HG03571 (cell line): ENCODE measurements around the gene ADK.

Experiments used
- ATAC-seq: cut with Tn5 transposase; IDR thresholded peaks from one replicate; pipeline ENCODE4 v1.9.1; 2021; ENCODE audit not compliant: unreplicated experiment

ADK gene

DNA sequence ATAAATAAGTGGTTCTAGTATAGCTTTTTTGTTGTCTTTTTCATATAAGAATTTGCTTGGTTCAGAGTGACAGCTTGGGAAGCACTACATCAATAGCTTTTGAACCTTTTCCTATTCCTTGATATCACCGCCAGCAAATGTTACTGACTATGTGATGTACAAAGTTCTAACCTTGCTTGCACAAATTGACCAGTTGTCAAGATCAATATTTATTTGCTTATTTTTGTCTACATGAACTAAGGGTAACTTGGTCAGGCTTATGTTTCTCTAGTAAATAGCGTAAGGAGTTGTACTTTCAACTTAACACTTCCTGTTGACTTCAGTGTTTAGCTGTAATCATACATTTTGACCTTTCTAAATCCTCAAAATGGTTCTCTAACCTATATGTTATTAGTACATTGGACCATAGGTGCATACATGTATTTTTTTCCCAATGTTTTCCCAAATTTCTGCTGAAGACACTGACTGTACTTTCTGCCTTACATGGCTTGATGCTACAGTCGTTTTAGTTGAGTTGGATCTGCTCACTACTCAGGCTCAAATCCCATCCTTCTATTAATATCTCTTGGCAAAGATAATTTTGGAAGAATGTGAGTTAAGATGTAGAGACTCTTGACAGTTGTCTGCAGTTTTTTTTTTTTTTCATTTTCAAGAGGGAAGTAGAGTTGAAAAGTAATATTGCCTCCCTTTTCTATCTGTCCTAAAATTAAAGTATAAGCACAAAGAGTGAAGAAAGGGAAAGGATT is 436.3 kb downstream of the ADK start:
- ATAC-seq = no peak

DNA sequence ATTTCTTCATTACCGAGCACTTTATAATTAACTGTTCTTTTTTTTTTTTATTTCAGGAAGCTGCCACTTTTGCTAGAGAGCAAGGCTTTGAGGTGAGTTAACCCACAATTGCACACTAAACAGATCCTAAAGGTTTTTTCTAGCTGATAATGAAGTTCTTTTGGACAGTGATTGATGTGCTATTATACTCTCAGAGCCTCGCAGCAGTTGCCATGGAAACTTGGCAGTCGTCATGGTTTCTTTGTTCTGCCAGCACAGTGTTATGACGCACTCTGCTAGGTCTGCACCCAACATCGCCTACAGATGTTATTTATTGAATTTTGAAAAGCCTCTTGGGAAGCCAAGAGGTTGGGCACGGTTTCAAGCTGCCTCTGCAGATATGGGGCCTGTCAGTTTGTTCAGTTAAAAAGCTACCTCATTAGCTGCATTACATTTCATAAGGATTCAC is 438.2 kb downstream of the ADK start:
- ATAC-seq = no peak

DNA sequence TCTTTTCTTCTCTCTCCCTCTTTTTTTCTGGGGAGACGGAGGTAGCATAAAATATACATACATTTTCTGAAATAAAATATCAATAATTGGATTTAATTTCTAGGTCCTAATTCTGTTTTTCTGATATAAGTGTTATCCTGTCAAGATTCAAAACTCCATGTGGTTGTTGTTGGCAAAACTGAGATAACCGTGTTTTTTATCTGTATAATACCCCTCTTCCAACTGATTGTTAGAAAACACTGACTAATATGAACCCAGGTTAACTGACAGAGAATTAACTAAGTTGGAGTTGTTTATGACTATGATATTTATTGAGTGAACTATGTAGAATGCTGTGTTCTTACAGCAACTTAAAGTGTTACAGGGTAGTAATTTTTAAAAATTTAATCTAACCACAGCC is 438.8 kb downstream of the ADK start:
- no peak for ATAC-seq

DNA sequence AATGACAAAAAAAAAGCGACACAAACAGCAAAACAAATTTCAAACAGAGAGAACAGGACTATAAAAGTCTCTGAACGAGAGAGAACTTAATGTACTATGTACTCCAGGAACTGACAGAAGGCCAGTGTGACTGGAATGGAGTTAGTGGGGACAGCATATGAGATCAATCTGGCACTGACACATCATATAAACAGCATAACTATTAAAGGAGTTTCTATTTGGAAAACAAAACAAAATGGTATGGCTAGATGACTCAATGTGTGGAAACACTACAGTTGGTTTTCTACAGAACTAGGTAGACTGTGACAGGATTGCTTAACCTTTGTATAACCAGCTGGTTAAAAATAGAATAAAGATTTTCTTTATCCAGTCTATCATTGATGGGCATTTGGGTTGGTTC is 442.4 kb downstream of the ADK start:
- ATAC-seq = no peak

DNA sequence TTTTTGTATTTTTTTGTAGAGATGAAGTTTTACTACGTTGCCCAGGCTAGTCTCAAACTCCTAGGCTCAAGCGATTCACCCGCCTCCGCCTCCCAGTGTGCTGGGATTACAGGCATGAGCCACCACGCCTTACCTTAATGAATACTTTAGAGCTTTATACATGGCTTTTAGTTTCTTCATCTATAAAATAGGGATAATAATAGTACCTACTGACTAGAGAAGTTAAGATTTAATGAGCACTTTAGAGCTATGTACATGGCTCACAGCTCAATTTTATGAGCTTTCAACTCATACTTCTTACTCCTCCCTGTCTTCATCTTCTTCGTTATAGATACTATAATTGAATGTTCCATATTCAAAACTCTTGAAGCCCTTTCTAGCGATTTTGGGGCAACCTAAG is 445.7 kb downstream of the ADK start:
- ATAC-seq = no peak

DNA sequence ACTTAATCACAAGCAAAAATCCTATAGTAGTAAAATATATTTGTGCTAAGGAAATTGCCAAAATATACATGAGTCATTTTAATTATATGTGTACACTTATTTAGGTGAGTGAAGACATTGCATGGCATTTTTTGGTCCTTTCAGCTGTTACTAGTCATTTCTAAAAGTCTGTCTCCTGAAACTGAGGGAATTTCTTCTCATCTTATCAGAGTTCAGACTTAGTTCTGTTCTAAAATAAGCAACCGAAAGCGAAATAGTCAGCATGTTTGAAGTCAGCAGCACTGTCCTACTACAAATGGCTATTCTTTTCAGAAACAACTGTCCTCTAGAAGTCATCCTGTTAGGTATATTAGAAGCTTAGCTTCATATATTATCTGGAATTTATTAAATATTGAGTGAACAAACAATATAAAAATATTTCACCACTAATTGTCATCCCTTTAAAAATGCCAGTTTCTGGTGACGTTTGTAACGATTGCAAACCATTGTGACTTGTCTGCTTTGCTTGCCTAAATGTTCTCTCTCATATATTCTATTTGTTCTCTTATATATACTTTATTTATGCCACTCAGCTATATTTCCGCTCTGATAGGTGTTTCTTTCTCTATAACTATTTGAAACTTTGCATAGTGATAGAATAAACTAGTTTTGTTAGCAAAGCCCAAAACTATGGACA is 448.0 kb downstream of the ADK start:
- no peak for ATAC-seq

DNA sequence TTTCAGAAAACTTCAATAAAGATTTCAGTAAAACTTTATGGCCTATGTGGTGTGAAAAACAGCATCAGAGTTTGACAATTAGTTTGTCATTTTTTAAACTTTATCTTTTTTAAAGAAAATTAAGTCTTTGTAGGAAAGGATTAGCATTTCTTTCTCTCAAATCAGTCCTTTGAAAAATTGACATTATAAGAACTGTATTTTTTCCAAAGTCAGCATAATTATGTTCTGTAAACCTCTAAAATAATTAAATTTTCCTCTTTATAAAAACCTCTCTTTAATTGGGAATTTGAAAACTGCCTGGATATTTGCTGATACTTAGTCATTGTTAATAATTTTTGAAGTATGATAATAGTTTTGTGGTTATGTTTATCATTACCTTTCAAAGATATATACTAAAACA is 448.7 kb downstream of the ADK start:
- no peak for ATAC-seq

DNA sequence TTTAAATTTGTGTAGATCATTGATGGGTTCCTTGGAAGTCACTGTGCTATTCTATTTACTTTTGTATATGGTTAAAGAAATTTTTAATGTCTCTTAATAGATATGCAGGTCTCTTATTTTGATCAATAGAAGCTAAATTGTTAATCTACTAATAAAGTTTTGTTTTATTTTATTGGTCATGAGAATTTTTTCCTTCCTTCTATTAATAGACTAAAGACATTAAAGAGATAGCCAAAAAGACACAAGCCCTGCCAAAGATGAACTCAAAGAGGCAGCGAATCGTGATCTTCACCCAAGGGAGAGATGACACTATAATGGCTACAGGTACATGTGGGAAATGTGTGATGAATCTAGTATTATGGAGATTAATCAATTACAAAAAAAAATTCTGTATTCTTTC is 449.1 kb downstream of the ADK start:
- no peak for ATAC-seq

DNA sequence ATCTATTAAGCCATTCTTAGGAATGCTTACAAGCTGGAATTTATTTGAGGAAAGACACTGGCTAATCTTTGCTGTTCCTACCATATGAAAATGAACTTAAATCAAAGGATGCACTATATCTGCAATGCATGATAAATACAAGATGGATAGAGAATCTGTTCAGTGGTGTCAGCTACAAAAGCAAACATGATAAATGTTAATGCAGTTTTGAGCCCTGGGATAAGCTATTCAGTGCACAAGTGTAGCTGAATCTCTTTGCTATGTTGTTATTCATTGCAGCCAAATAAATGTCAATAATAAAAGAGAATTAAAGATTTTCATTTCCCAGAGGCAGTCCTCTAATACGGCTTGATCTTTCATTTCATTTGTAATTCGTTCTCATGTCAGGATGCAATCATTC is 451.6 kb downstream of the ADK start:
- no peak for ATAC-seq

DNA sequence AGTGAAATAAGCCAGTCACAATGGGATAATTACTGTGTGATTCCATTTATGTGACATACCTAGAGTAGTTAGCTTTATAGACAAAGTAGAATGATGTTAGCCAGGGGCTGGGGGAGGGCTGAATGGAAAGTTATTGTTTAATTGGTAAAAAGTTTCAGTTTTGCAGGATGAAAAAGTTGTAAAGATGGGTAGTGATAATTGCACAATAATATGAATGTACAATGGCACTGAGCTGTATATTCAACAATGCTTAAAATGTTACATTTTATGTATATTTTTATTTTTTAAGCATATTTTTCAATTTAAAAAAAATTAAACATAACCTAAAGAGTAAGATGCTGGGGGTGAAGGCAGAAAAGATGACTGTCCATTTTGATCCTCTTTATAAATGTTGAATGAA is 459.3 kb downstream of the ADK start:
- no peak for ATAC-seq

DNA sequence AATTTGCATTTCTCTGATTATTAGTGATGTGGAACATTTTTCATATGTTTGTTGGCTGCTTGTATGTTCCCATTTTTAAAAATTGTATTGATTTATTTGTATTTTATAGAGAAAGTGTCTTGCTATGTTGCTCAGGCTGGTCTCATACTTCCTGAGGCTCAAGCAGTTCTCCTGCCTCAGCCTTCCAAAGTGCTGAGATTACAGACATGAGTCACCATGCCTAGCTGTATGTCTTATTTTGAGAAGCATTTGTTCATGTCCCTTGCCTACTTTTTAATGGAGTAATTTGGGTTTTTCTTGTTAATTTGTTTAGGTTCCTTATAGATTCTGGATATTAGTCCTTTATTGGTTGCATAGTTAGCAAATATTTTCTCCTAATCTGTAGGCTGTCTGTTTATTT is 461.2 kb downstream of the ADK start:
- no peak for ATAC-seq

DNA sequence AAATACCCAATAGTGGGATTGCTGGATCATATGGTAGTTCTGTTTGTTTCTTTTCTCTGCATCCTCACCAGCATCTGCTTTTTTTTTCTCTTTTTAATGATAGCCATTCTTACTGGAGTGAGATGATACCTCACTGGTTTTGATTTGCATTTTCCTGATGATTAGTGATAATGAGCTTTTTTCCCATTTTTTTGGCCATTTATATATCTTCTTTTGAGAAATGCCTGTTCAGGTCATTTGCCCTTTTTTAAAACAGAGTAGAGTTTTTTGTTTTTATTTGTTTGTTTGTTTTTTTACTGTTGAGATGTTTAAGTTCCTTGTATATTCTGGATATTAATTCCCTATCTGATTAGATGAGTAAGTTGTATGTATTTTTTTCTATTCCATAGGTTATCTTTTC is 469.6 kb downstream of the ADK start:
- no peak for ATAC-seq

DNA sequence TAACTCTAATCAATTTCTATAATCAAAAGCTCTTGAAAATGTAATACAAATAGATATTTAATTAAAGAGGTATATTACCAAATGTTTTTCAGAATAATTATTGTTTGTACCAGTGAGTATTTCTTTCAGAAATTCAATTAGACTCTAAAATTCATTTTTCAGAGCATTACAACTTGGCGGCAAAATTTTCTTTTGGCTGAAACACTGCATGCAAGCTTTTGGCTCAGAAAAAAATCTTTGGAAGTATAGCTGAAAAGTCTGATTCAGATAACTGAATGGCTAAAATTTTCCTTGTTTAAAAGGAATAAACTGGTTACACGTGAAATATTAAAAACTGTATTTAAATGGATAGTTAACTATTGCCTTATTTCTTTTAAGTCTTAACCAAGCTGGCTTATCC is 472.8 kb downstream of the ADK start:
- ATAC-seq = no peak

DNA sequence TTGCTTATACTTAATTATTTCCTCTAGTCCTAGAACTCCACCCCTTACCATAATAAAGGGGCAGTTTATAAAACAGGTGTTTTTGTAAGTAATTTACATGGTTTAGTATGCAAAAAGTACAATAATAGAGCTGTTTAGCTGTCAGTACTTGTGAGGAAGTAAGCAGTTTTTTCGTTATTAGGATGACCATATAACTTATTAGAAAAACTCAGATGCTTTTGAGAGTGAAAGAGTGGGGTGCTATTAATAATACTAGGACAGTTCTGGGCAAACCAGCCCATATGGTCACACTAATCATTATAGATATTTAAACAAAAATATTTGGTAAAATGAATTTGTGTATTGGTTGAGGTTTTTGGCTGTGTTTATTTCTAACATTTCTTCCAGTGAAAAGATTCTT is 473.5 kb downstream of the ADK start:
- no peak for ATAC-seq

DNA sequence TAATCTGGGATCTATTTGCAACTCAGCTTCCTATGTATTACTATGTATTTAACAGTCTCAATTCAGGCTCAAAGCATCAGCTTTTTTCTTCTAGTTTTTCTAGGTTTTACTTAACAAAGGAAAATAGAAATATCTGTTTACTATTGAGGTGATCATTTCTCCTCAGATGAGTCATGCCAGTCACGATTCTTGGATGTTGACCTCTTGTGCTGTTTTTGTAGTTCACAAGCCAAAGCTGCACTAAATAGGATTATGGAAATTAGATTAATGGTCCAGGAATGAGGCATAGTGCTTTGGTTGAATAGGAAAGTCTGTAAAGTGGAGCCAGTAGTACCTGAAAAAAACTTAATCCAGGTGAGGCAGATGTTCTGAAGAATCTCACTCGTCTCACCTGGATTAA is 477.1 kb downstream of the ADK start:
- no peak for ATAC-seq

DNA sequence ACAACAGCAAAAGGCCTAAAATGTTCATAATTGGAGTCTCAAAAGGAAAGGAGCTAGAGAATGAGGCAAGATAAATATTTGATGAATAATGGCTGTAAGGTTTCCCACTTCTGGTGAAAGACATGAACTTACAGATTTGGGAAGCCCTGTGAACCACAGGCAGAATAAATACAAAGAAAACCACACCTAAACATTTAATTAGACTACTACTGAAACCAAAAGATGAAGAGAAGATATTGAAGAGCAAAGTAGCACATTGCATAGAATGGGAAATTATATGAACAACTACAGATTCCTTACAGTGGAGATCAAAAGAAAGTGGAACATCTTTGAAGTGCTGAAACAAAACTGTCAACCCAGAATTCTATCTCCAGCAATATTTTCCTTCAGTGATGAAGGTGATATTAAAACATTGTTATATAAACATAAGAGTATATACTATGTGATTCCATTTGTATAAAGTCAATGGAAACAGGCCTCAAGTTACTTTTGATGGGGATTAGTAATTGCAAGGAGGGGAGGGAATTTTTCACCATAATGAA is 484.0 kb downstream of the ADK start:
- no peak for ATAC-seq

DNA sequence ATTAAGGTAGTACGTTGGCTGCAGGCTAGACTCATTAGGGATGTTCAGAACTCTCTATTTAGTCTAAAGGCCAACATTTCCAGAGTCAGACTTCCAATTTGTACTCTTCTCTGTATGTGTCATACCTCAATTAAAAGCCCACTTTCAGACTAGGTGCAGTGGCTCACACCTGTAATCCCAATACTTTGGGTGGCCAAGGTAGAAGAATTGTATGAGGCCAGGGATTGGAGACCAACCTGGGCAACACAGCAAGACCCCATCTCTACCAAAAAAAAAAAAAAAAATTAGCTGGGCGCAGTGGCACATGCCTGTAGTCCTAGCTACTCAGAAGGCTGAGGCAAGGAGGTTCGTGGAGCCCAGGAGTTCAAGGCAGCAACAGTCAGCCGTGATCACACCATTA is 484.6 kb downstream of the ADK start:
- ATAC-seq = no peak

DNA sequence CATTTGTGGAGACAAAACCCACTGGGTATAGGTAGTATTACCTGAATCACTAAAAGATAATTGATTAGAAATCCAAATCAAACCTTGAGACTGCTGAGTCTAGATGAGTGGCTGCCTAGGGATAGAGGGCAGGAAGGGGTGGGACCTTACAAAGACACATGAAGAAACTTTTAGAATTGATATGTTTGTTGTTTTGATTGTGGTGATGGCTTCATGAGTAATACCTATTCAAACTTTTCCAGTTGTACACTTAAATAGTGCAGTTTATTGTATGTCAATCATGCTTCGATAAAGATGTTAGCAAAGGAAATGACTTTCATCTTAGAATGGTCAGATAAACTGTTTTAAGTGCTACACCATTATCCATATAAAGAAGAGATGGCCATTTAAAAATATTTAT is 486.7 kb downstream of the ADK start:
- ATAC-seq = no peak

DNA sequence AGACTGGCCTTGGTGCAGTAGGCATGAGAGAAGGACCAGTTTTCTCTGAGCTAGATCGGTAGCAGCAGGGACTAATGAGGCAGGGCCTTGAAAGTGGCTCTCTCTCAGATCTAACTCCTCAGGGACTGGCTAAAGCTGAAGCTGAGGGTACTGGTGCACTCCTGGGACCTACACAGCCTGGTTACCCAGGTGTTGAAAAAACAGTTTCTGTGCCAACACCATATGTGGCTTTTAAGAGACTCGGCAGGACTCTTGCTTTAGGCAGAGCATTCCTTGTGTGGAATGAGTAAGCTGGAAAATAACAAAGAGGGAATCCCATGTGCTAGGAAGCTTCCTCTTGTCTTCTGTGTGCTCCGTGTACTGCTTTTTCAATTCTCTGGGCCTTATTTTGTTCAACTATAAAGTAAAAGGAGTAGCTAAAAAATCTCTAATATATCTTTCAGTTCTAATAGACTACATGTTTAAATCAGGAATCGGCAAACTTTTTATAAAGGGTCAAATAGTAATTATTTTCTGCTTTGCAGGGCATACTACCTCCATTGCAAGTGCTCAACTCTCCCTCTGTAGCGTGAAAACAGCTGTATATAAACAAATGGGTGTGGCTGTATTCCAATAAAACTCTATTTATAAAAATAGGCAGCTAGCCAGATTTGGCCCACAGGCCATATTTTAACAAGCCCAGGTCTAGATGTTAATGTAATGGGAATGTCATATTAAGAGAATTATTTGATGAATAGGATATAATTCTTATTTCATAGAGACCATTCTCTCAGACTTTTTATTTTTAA is 489.3 kb downstream of the ADK start:
- ATAC-seq = no peak

DNA sequence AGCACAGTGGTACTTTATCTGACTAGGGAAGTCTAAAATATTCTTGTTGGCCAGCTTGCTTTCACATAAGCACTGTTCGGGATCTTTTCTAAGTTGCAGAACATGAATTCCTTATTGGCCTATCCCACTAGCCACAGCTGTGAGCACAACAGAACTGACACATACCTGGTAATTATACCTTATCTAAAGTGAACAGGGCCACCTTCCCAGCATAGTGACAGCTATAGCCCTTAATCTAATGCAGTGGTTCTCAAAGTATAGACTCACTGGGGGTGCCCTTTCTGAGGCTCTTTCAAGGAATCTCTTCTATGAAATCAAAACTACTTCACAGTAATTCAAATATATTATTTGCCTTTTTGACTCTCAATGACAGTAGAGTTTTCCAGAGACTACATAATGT is 490.6 kb downstream of the ADK start:
- no peak for ATAC-seq

DNA sequence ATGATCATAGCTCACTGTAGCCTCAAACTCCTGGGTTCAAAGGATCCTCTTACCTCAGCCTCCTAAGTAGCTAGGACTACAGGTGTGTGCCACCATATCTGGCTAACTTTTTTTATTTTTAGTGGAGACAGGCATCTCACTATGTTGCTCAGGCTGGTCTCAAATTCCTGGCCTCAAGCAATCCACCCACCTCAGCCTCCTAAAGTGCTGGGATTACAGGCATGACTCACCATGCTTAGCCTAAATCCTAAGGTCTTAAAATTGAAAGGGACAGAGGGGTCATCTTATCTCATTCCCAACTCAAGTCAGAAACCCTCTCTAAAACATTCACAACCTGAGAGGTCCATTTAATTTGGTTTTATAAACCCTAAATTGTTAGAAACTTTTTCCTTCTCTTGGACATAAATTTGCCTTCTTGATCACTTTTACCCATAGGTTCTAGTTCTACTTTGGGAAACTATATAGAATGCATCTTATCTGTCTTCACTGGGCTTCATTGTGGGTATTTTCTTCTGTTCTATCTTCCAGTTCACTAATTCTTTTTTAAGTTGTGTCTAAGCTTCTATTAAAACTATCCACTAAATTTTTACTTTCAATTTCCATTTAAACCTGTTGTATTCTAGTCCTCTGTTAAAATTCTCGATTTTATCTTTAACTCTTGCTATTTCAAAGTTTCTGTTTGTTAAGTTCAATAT is 492.0 kb downstream of the ADK start:
- no peak for ATAC-seq
